Medulla oblongata (tissue), 1 donor: ENCODE measurements around the gene GATAD2B.
"Not testable (repeated sequence)": the region's sequence is repeated elsewhere in the genome, so short reads cannot be mapped to it uniquely, and the experiment has no call there.

Source experiments
- DNase-seq: peaks from one replicate; pipeline ENCODE4 v3.0.0-alpha.2; 2015; ENCODE audit errors: extremely low spot score

Gene GATAD2B

DNA sequence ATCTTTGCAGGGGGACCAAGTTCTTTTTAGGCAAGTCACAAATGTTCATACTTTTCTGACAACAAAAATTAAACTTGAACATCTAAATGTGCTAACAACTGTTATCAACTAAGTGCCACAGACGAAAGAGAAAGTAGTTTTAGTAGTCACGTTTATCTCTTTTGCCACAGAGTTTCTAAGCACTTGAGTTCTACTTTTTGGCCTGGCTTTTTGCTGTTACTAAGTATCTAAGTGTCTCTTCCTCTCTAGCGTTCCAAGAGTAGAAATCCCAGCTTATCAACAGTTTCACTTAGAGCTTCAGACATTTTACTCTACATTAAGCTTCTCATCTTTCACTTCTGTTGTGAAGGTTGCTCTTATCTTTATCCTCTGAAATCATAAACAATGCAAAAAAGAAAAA, 34.2 kb downstream of the GATAD2B start:
- DNase-seq = no peak

DNA sequence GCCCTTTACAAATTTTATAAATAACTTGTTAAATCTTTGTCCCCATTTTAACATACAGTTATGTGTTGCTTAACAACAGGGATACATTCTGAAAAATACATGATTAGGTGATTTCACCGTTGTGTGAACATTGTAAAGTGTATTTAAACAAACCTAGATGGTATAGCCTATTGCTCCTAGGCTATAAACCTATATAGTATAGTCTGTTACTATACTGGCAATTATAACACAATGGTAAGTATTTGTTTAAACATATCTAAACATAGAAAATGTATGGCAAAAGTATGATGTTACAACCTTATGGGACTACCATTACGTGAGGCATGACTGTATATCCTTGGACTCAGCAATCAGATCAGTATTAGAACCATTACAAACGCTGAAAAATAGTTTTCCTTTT, 36.6 kb downstream of the GATAD2B start:
- DNase-seq = no peak

DNA sequence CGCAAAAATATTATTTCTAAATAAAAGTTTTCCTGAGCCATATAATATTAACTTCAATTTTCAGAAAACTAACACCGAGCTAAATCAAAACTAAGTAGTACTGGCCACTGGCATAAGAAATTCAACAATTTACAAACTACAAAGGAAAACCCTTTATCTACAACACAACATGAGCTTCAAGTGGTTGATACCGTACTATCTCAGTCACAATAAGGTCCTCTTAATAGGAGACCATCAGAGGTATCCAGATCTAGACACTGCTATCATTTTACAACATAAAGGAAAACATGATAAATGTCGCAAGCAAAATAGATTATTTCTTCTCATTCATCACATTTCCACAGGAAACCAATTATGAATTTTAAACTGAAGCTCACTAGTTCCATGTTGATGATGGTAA, 39.5 kb downstream of the GATAD2B start:
- no peak for DNase-seq

GRCh38 chr1:153882296-153882912, 40.4 kb downstream of the GATAD2B start:
- DNase-seq = no peak

DNA sequence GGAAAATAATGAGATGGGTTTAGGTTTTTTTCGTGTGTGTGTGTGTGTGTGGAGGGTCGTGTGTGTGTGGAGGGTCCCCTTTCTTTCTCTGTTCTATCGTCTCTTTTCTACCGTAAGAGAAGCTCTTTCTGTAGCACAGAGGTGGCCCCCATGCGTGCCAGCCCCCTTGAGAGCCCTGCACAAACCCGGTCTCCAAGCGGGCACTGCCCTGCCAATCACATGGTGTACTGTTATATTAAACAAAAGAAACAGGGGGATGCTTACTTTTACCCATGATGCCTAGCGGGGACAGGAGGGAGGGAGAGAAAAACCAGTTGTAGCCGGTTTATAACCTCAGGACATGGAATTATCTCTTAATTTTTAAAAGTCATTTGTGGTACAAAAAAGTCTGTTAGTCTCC, 41.0 kb downstream of the GATAD2B start:
- DNase-seq = peak; percentile 48

- DNase-seq = peak; percentile 97
Measured at GRCh38 chr1:153880962-153881361, 41.8 kb downstream of the GATAD2B start.

DNA sequence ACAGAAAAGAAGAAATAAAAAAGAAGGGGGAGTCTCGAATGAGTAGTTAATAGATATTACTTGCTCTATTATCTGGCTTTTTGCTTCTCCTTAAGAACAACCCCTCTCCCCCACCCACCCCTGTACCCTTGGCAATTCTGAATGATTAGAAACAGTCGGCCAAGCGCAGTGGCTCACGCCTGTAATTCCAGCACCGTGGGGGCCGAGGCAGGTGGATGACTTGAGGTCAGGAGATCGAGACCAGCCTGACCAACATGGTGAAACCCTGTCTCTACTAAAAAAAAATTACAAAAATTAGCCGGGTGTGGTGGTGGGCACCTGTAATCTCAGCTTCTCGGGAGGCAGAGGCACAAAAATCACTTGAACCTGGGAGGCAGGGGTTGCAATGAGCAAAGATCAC, 42.7 kb downstream of the GATAD2B start:
- DNase-seq = no peak

- DNase-seq = no peak
Measured at GRCh38 chr1:153877112-153877511, 45.7 kb downstream of the GATAD2B start.

DNA sequence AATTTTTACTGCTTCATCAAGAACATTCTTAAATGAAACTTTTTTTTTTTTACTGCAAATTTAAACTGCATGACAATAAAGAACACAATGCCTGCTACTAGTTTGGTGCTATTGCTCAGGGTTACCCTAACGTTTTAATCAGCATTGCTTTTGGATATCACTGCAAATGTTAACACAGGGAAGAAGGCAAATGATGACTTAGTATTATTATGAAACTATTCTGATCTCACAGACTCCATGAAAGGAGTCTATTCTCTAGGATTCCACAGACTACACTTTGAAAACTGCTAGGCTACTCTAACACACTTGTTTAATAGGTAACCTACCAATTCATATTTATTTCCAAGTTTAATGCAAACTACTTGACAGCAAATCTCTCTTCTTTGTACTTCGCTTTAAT, 49.8 kb downstream of the GATAD2B start:
- no peak for DNase-seq

DNA sequence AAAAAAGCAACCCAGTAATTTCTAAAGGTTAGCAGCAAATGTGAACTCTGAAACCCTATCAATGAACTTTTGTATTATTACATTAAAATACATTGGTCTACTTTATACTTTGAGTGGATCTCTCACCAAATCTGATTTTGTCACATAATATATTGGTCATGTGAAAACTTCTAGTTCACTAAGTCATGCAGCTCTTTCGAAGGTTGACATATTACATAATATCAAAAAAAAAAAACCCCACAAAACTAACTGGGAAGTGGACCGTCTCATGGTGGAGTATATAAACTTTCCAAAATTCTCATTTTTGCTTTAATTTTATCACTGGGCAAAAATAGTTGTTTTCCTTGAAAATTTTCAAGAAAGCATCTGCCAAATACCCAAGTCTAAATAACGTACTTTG, 50.4 kb downstream of the GATAD2B start:
- no peak for DNase-seq

GRCh38 chr1:153869486-153869885, 53.3 kb downstream of the GATAD2B start:
- no peak for DNase-seq

GRCh38 chr1:153866045-153866850, 56.5 kb downstream of the GATAD2B start:
- DNase-seq = no peak

GRCh38 chr1:153860285-153860684, 62.5 kb downstream of the GATAD2B start:
- DNase-seq = no peak

DNA sequence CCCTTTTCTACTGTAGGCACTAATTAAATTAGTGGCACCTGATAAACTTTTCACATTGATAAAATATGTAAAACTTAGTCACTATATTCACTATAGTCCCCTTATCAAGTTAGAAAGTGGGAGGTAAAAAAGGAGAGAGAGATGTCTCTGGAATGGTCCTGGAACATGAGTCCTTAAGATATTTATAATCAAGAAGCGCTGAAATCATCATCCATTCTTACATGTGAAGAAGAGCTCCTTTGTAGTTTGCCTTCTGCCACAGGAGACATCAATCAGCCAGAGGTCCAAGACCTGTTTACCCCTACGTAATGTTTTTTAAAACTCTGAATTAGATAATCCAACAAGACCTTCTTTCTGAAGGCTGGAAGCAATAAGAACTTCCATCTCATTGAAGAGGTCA, 65.3 kb downstream of the GATAD2B start:
- no peak for DNase-seq

DNA sequence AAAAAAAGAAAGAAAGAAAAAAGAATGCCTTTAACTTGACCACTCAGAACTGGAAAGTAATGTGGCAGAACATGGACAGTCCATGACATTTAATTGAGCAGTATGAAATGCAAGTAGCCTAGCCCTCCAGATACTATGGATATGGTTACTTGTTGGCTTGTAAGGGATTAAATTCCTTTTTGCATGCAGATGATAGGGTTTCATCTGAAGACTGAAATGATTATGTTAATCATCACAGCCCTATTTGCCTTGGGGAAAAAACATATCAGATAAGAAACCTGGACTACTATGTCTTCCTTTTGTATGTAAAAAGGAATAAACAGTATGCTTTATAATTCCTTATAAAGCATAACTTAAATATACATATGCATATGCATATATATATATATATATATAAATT, 66.0 kb downstream of the GATAD2B start:
- DNase-seq = no peak

DNA sequence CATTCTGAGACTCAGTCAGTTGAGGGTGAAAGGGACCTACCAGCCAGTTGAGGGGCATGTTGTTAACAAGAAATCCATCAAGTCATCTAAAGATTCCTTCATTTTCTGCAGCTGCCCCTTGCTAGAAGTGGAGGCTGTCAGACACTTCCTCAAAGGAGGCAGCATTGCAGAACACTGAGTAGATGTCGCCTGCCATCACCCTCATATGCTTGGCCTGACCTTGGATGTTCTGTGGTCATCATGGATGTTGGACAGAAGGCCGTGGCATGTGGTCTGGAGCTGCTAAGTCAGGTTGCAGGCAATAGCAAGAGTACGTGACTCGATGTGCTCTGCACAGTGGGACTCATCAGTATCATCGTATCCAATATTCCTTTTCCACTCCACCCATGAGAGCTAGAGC, 70.6 kb downstream of the GATAD2B start:
- DNase-seq = no peak

DNA sequence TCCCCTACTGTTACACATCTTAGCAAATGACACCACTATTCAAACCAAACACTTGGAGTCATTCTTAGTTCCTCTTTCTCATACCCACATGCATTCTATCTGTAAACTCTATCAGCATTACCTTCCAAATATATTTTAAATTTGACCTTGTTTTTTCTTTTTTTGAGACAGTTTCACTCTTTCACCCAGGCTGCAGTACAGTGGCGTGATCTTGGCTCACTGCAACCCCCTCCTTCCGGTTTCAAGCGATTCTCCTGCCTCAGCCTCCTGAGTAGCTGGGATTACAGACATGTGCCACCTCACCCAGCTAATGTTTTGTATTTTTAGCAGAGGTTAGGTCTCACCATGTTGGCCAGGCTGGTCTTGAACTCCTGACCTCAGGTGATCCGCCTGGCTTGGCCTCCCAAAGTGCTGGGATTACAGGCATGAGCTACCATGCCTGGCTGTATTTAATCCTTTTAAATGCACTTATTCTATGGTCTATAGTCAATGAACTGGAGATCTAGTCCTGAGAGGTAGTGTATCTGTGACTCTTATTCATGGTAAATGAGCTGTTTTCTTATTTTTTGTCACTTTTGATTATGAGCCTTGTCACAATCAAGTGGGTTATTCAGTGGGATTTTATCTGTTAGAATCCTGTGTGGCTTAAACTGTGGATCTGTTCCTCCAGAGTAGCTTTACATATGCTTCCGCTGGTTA, 73.1 kb downstream of the GATAD2B start:
- DNase-seq = no peak

DNA sequence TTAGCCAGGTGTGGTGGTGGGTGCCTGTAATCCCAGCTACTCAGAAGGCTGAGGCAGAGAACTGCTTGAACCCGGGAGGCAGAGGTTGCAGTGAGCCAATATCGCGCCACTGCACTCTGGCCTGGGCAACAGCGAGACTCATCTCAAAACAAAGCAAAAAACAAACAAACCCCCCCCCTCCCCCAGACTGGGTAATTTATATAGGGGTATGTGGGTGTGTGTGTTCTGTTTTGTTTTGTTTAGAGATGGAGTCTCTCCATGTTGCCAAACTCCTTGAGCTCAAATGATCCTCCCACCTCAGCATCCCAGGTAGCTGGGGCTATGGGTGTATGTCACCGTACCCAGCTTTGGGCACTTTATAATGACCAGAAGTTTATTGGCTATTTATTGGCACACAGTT, 74.0 kb downstream of the GATAD2B start:
- DNase-seq = no peak

DNA sequence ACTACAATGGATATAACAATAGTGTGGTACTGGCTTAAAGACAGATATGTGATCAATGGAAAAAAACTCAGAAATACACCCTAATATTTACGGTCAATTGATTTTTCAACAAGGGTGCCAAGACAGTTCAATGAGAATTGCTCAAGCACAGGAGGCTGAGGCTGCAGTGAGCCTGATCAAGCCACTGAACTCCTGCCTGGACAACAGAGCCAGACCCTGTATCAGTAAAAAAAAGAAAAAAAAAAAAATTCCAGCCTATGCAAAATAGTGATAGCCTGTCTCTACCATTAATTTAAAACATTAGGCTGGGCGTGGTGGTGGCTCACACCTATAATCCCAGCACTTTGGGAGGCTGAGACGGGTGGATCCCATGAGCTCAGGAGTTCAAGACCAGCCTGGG, 77.6 kb downstream of the GATAD2B start:
- no peak for DNase-seq

DNA sequence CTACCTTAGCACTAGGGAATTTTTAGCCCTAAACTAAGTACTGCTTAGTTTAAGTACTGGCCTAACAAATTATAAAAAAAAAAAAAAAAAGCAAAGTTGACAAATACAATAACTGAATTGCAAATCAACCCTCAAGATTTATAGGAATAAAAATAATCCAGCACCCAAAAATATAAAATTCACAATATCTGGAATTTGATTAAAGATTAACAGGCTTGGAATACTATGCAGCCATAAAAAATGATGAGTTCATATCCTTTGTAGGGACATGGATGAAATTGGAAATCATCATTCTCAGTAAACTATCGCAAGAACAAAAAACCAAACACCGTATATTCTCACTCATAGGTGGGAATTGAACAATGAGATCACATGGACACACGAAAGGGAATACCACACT, 78.4 kb downstream of the GATAD2B start:
- DNase-seq = not testable (repeated sequence)

GRCh38 chr1:153842006-153842471, 80.7 kb downstream of the GATAD2B start:
- no peak for DNase-seq

GRCh38 chr1:153841463-153841994, 81.2 kb downstream of the GATAD2B start:
- no peak for DNase-seq

- not testable (repeated sequence) for DNase-seq
Measured at GRCh38 chr1:153840774-153841173, 82.0 kb downstream of the GATAD2B start.
